ENCODE data around the gene NXPE4.

NXPE4 gene

DNA sequence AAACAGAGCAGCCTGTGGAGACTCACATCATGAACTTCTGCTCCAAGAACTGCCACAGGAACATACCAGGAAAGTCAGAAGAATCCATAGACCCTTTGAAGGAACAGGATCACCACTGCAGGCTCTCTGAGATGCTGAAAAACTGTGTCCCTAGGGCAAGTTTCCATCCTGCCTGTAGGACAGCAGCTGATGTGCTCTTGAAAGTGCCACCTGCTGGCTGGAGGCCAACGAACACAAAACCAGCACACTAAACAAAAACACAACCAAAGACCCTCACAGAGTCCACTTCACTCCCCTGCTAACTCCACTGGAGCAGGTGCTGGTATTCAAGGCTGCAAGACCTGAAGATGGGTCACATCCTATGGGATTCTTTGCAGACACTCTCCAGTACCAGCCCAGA, 23.9 kb downstream of the NXPE4 start:
- TF ChIP-seq, protein P1, sequence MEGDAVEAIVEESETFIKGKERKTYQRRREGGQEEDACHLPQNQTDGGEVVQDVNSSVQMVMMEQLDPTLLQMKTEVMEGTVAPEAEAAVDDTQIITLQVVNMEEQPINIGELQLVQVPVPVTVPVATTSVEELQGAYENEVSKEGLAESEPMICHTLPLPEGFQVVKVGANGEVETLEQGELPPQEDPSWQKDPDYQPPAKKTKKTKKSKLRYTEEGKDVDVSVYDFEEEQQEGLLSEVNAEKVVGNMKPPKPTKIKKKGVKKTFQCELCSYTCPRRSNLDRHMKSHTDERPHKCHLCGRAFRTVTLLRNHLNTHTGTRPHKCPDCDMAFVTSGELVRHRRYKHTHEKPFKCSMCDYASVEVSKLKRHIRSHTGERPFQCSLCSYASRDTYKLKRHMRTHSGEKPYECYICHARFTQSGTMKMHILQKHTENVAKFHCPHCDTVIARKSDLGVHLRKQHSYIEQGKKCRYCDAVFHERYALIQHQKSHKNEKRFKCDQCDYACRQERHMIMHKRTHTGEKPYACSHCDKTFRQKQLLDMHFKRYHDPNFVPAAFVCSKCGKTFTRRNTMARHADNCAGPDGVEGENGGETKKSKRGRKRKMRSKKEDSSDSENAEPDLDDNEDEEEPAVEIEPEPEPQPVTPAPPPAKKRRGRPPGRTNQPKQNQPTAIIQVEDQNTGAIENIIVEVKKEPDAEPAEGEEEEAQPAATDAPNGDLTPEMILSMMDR (IDR thresholded peaks at IDR 0.05; ENCODE audit: low read depth, low read length), result no peak
- in situ Hi-C loops (cut with HindIII; ENCODE audit: low sequenced_read_pairs), result no loop called here
- DNase-seq (ENCODE audit: low read depth, low spot score), result no peak
- H3K4me3 ChIP-seq (ENCODE audit: low read depth, low read length), result no peak overlapping the region

DNA sequence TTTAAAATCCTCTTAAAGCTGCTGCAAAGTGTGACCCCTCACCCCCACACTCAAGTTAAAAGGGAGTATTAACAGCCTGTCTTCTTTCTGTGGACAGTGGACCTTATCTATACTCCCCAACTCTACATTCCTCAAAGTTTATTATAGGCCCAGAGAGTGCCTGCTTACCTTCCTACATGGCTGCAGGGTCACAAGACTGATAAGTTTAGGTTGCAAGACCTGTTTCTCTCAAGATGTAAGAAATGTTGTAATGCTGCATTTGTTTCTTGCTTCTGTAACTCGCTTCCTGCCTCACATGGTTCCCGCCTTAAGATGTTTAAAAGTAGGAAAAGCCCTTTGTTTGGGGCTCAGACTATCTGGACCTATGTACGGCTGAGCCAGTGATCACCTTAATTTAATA, 25.8 kb downstream of the NXPE4 start:
- in situ Hi-C loops (cut with HindIII; ENCODE audit: low sequenced_read_pairs), result no loop called here
- TF ChIP-seq, protein P1 (IDR thresholded peaks at IDR 0.05; ENCODE audit: low read depth, low read length), result no peak
- H3K4me3 ChIP-seq (ENCODE audit: low read depth, low read length), result no peak overlapping the region
- no peak for DNase-seq (ENCODE audit: low read depth, low spot score)

DNA sequence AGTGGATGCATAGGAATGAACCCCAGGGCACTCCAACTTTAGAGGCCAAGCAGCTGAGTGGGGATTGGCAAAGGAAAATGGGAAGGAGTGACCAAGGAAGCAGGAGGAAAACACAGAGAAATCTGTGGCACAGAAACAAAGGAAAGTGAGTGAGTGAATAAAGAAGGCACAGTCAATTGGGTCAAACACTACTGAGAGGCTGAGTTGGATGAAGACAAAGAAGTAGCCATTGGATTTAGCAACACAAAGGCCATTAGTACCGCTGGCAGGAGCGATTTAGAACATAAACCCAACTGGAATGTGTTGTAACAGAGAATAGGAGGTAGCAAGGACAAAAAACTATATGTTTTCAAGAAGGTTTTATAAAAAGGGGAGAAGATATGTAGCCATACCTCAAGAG, 29.3 kb downstream of the NXPE4 start:
- H3K4me3 ChIP-seq (ENCODE audit: low read depth, low read length), result no peak overlapping the region
- TF ChIP-seq, protein P1 (IDR thresholded peaks at IDR 0.05; ENCODE audit: low read depth, low read length), result no peak
- in situ Hi-C loops (cut with HindIII; ENCODE audit: low sequenced_read_pairs), result no loop called here
- DNase-seq (ENCODE audit: low read depth, low spot score), result no peak

DNA sequence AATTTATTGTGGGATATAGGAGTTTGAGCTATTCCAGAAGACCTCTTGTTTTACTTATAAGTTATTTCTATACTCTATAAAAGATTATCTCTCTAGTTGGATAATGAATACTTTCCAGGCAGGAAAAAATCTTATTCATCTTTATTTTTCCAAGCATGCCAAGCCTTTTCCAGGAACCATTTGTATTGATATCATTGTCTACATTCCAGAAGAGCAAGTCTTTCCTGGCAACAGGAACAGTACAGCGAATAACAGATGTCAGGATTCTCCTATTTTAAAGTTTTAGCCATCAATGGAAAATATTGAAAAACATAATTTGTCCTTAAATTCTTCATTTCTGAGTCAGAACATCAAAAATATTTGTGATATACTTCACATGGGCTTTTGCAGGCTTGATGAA, 30.8 kb downstream of the NXPE4 start:
- no peak overlapping the region for H3K4me3 ChIP-seq (ENCODE audit: low read depth, low read length)
- TF ChIP-seq, protein P1 (IDR thresholded peaks at IDR 0.05; ENCODE audit: low read depth, low read length), result no peak
- DNase-seq (ENCODE audit: low read depth, low spot score), result no peak
- in situ Hi-C loops (cut with HindIII; ENCODE audit: low sequenced_read_pairs), result no loop called here

DNA sequence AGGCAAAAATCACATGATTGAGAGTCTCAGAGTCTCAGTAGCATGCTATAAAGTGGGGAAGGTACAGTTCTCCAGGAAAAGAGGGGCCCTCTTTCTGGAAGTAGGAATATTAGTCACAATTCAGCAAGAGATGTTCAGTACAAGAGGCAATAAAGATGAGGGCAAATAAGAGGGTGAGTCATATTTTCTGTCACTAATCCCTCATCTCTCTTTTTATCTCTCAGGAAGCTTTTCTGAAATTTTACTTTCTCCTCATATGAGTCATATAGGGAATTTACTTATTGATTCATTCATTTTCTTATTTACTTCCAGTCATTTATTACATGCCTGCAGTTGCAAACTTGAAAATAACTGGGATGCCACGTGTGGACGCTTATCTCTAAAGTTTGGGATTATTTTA, 32.5 kb downstream of the NXPE4 start:
- TF ChIP-seq, protein P1 (IDR thresholded peaks at IDR 0.05; ENCODE audit: low read depth, low read length), result no peak
- DNase-seq (ENCODE audit: low read depth, low spot score), result no peak
- no peak overlapping the region for H3K4me3 ChIP-seq (ENCODE audit: low read depth, low read length)
- in situ Hi-C loops (cut with HindIII; ENCODE audit: low sequenced_read_pairs), result no loop called here

DNA sequence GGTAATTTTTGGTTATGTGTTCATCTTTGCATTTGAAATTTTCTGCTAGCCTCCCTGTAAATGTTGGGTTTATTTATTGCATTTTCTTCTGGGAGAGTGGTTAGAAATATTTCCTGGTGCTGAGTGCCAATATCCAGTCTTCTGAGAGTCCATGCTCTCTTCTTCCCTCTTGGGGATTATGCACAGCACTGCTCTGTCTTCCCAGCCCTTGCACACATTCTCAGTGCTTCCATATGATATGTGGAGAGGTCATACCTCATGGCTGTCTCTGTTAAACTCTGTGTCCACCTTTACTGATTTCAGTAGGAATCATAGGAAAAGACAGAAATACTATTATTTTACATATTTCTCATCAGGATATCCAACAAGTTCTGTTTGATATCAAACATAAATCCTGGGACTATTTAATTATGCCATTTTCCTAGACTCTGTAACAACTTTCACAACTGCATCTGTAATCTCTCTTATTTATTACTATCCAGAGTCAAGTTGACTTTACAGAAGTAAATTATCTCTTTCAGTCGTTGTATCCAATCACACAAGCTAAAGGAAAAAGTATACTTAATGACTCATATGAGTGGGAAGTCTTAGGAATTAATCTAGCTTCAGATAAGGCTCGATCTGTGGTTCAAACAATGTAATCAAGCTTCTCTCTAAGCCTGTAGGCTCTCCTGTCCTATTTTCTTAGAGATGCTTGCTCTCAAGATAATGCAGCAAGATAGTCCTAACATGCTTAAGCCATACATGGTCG, 33.2 kb downstream of the NXPE4 start:
- peak; percentile 22 for DNase-seq (ENCODE audit: low read depth, low spot score)
- in situ Hi-C loops (cut with HindIII; ENCODE audit: low sequenced_read_pairs), result no loop called here
- TF ChIP-seq, protein P1 (IDR thresholded peaks at IDR 0.05; ENCODE audit: low read depth, low read length), result no peak
- no peak overlapping the region for H3K4me3 ChIP-seq (ENCODE audit: low read depth, low read length)

Measured in astrocyte of the spinal cord (primary cell).